Measurements from ENCODE around the gene GNAQ. TPM values are rescaled to one million over a fixed set of nuclear protein-coding genes. Genes with fewer than 3 reads are reported as not detected.

The GNAQ gene
- total and polyA plus RNA-seq, 2 of the 4 experiments (the other 2 are of a cell fraction), result 23.1 to 50.7 TPM

DNA sequence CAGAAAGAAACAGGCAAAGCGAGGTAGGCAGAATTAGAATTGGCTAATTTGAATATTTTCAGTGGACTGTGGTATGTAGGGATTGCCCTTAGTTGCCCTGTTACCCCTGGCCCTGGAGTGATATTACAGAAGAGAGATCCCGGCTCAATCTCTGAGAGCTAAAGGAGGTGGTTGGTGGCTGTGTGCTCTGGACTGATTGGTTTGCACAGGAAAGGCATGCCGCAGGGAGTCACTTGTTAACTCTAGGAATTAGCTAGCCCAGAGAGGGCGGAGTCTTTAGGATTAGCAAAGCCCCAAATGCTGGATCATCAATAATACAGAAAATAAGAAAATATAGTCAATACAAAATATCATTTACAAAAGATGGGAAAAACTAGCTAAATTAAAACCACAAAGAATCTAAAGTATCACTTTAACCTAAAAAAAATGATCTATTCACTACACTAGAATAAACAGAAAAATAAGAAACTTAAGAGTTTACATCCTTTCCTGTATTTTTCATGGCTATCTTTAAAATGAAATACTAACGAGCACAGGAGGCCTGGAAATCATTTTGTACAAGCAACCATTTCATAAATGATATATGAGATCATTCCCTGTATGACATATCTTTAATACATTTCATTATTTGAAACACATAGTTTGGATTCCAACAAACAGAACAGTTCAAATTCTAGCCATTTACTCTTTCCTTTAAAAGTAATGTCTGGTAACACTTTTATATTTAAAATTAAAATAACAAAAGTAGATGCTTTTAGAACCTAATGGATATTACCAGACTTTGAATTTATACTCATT, 71.1 kb downstream of the GNAQ start:
- ATAC-seq (ENCODE audit: low read depth) (peak; percentile 40; the same call in 1 of the 2 replicates), DNase-seq (no peak)
- Histone ChIP-seq H2BK15ac (ENCODE audit: low read depth, low read length) (no peak overlapping the region), H2AFZ (replicated peaks; ENCODE audit: low read length, poor library complexity) (no peak overlapping the region), H3K79me1 (ENCODE audit: low read depth in 1 of 2, low read length in 2 of 2) (peaks cover 31 to 50% of the 10 kb centered on the region in 2 experiments), H3K23ac (ENCODE audit: low read depth, low read length) (0 out of 2 replicates have a peak overlapping the region, but pooled peaks have one; percentile 9), H3K14ac (replicated peaks; ENCODE audit: low read depth, low read length) (no peak overlapping the region), H3K27me3 (ENCODE audit: control insufficient read depth, insufficient read depth, low read length) (no peaks in the 10 kb centered on the region), H2AK5ac (ENCODE audit: low read depth, low read length) (no peak overlapping the region), H2BK5ac (ENCODE audit: low read depth, low read length, poor library complexity, severe bottlenecking) (no peak overlapping the region), H4K91ac (ENCODE audit: insufficient read depth, low read depth, low read length) (no peak overlapping the region), H2AK9ac (replicated peaks; ENCODE audit: low read depth, low read length, poor library complexity) (no peak overlapping the region), H2BK20ac (ENCODE audit: low read depth, low read length) (no peak overlapping the region), H4K8ac (ENCODE audit: low read depth in 2 of 2, low read length in 2 of 2) (no peak overlapping the region), H4K20me1 (ENCODE audit: insufficient read depth, low read length) (peaks cover 31% of the 10 kb centered on the region; the same call in 1 of the 2 replicates), H3K9me1 (ENCODE audit: insufficient read depth, low read length) (peaks cover 17% of the 10 kb centered on the region), H2BK120ac (ENCODE audit: low read depth, low read length) (no peak overlapping the region), H4K5ac (ENCODE audit: low read depth, low read length) (no peak overlapping the region), H3K18ac (ENCODE audit: low read depth, low read length) (no peak overlapping the region), H3K9me3 (ENCODE audit: control insufficient read depth, insufficient read depth, low read length) (no peaks in the 10 kb centered on the region), H3K9ac (ENCODE audit: low read depth, low read length) (no peak overlapping the region), H3K36me3 (ENCODE audit: control insufficient read depth, insufficient read depth, low read length) (no peaks in the 10 kb centered on the region), H3K4me3 (ENCODE audit: insufficient read depth, low read depth, low read length) (no peak overlapping the region), H3K4ac (ENCODE audit: low read depth, low read length) (0 out of 2 replicates have a peak overlapping the region, but pooled peaks have one; percentile 2), H3K27ac (ENCODE audit: insufficient read depth, low read length) (no peak overlapping the region), H3K56ac (ENCODE audit: extremely low read depth, insufficient read depth, low read length) (no peak overlapping the region), H3K4me2 (ENCODE audit: low read depth, low read length) (no peak overlapping the region), H3K4me1 (ENCODE audit: control insufficient read depth, insufficient read depth, low read length) (peaks cover 6% of the 10 kb centered on the region)
- no TSS peak for BruUV-seq (replicated peaks)
- dilution Hi-C loops (cut with HindIII; ENCODE audit: low sequenced_read_pairs, unreplicated experiment), result no loop called here
- in situ Hi-C loops (cut with MboI; ENCODE audit: low sequenced_read_pairs), result no loop called here
- intact Hi-C loops (cut with micrococcal nuclease), result loop anchor here (10.0 kb wide), 1 partner anchor 274 kb away; the partner anchor contains the start of gene CEP78
- TF ChIP-seq CHD1 (IDR thresholded peaks at IDR 0.05; ENCODE audit: low read depth, low read length), result no peak
- TF ChIP-seq SMC3 (IDR thresholded peaks at IDR 0.05; ENCODE audit: low read depth, low read length), result no peak
- TF ChIP-seq POLR2A (IDR thresholded peaks at IDR 0.05; ENCODE audit: low read depth, low read length), result no peak
- no peak for TF ChIP-seq USF2 (IDR thresholded peaks at IDR 0.05; ENCODE audit: low read depth, low read length)
- no peak for TF ChIP-seq MAZ (IDR thresholded peaks at IDR 0.05; ENCODE audit: borderline replicate concordance, low read depth, low read length)
- TF ChIP-seq MXI1 (IDR thresholded peaks at IDR 0.05; ENCODE audit: borderline replicate concordance, low read depth, low read length), result no peak
- TF ChIP-seq NFE2L2 (IDR thresholded peaks at IDR 0.05; ENCODE audit: low read depth, low read length), result no peak
- no peak for TF ChIP-seq CEBPB (IDR thresholded peaks at IDR 0.05; ENCODE audit: low read depth, low read length)
- TF ChIP-seq, protein P1, sequence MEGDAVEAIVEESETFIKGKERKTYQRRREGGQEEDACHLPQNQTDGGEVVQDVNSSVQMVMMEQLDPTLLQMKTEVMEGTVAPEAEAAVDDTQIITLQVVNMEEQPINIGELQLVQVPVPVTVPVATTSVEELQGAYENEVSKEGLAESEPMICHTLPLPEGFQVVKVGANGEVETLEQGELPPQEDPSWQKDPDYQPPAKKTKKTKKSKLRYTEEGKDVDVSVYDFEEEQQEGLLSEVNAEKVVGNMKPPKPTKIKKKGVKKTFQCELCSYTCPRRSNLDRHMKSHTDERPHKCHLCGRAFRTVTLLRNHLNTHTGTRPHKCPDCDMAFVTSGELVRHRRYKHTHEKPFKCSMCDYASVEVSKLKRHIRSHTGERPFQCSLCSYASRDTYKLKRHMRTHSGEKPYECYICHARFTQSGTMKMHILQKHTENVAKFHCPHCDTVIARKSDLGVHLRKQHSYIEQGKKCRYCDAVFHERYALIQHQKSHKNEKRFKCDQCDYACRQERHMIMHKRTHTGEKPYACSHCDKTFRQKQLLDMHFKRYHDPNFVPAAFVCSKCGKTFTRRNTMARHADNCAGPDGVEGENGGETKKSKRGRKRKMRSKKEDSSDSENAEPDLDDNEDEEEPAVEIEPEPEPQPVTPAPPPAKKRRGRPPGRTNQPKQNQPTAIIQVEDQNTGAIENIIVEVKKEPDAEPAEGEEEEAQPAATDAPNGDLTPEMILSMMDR (conservative IDR thresholded peaks at IDR 0.05; ENCODE audit: low read depth, low read length), result no peak
- TF ChIP-seq BHLHE40 (IDR thresholded peaks at IDR 0.05; ENCODE audit: low read depth, low read length), result no peak
- TF ChIP-seq RCOR1 (IDR thresholded peaks at IDR 0.05; ENCODE audit: insufficient replicate concordance, low read length), result no peak
- no peak for TF ChIP-seq RFX5 (IDR thresholded peaks at IDR 0.05; ENCODE audit: low read depth, low read length)
- no peak for TF ChIP-seq RAD21 (IDR thresholded peaks at IDR 0.05; ENCODE audit: low read length)
- no peak for TF ChIP-seq FOS (IDR thresholded peaks at IDR 0.05; ENCODE audit: low read depth, low read length)
- TF ChIP-seq MAFK (IDR thresholded peaks at IDR 0.05; ENCODE audit: low read depth, low read length), result no peak
- ChIA-PET POLR2A (ENCODE audit: unreplicated experiment) (no interaction called here), CTCF (interaction anchor here (0.6 to 1.1 kb wide), 2 partner anchors 74 to 283 kb away, joined by 3 read pairs; no protein-coding TSS in a partner anchor)
- 80% methylated on average over 1 of the region's 5 CpGs; no CpG with 5 or more reads in 1 of the 2 experiments for WGBS, 2 experiments (ENCODE audit: extremely low coverage in 2 of 2, insufficient read length in 1 of 2)

Measured in IMR-90 (cell line).